Measurements from ENCODE around the gene C17orf113.

DNA sequence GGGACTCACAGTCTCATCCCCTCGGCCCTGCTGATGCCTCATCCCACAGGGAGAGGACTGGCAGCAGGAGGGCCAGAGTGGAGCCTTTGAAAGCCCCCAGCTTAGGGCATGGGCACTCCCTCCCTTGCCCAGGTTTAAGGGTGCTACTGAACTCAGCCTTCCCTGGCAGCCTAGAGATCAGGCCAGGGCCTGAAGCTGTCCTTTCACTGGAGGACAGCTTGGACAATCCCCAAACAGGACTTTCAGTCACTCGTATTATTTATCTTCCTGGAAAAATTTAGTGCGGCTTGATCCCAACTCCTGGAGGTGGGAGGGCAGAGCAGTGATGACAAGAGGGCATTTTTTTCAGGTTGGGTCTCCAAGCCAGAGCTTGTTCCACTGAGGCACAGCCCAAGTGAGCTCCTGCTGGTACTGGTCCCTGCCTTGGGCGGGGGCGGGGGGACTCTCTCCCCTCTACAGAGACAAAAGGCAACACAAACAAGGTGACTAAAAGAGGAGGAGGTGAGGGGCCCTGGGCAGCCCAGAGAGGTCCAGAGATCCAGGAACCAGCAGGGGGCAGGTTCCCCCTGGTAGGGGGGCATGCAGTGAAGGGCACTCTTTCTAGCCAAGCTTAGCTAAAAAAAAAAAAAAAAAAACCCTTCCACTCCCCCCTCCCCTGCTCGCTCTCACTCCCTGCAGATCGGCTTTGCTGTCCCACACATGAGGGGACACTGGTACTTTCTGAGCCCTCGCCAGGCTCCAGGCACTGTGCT is 46.1 kb upstream of the C17orf113 start:
- TF ChIP-seq, protein P1, sequence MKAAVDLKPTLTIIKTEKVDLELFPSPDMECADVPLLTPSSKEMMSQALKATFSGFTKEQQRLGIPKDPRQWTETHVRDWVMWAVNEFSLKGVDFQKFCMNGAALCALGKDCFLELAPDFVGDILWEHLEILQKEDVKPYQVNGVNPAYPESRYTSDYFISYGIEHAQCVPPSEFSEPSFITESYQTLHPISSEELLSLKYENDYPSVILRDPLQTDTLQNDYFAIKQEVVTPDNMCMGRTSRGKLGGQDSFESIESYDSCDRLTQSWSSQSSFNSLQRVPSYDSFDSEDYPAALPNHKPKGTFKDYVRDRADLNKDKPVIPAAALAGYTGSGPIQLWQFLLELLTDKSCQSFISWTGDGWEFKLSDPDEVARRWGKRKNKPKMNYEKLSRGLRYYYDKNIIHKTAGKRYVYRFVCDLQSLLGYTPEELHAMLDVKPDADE (IDR thresholded peaks at IDR 0.05), result no peak
- no peak for TF ChIP-seq POLR2AphosphoS5 (IDR thresholded peaks at IDR 0.05; ENCODE audit: low read depth)
